ENCODE data around the gene MXRA8. TPM values are rescaled to one million over a fixed set of nuclear protein-coding genes. Genes with fewer than 3 reads are reported as not detected.

The MXRA8 gene
- total RNA-seq, 3 donors from 2014 or later = 6.8 to 62.1 (median 20.8) TPM

GRCh38 chr1:1359664-1360468, 1.5 kb upstream of the MXRA8 start:
- Histone ChIP-seq H3K4me1 (ENCODE audit: low read depth) (peaks cover 7% of the 10 kb centered on the region), H3K36me3 (ENCODE audit: low read depth) (no peaks in the 10 kb centered on the region), H3K4me3 (no peak overlapping the region), H3K9me3 (no peaks in the 10 kb centered on the region)
- ATAC-seq = no peak
- no peak for TF ChIP-seq CTCF (IDR thresholded peaks at IDR 0.05)
- intact Hi-C loops (cut with DNase I, micrococcal nuclease) = no loop called here
- peak in 2 of 3 donors; percentile 34 to 48 for DNase-seq

GRCh38 chr1:1359308-1359663, 931 bp upstream of the MXRA8 start:
- DNase-seq = peak in 1 of 3 donors; percentile 46
- intact Hi-C loops (cut with DNase I, micrococcal nuclease) = no loop called here
- TF ChIP-seq CTCF (IDR thresholded peaks at IDR 0.05) = no peak
- peaks cover 7% of the 10 kb centered on the region for H3K4me1 ChIP-seq (ENCODE audit: low read depth)
- H3K36me3 ChIP-seq (ENCODE audit: low read depth) = no peaks in the 10 kb centered on the region
- H3K9me3 ChIP-seq = no peaks in the 10 kb centered on the region
- no peak overlapping the region for H3K4me3 ChIP-seq
- ATAC-seq = no peak

- intact Hi-C loops (cut with DNase I, micrococcal nuclease) = no loop called here
Observed at GRCh38 chr1:1357871-1358432, 403 bp downstream of the MXRA8 start.

GRCh38 chr1:1356796-1357401, 1.5 kb downstream of the MXRA8 start:
- Histone ChIP-seq H3K9me3 (no peaks in the 10 kb centered on the region), H3K4me1 (ENCODE audit: low read depth) (peaks cover 12% of the 10 kb centered on the region), H3K4me3 (no peak overlapping the region), H3K36me3 (ENCODE audit: low read depth) (no peaks in the 10 kb centered on the region)
- no peak for TF ChIP-seq CTCF (IDR thresholded peaks at IDR 0.05)
- ATAC-seq = peak; percentile 17
- DNase-seq = peak in 1 of 3 donors; percentile 57
- intact Hi-C loops (cut with DNase I, micrococcal nuclease) = no loop called here

More at GRCh38 chr1:1357871-1358432, 403 bp downstream of the MXRA8 start:
- Histone ChIP-seq H3K4me1 (ENCODE audit: low read depth) (peaks cover 12% of the 10 kb centered on the region), H3K9me3 (no peaks in the 10 kb centered on the region), H3K4me3 (no peak overlapping the region), H3K36me3 (ENCODE audit: low read depth) (no peaks in the 10 kb centered on the region)
- DNase-seq (peak in 1 of 3 donors; percentile 11), ATAC-seq (no peak)
- TF ChIP-seq CTCF (IDR thresholded peaks at IDR 0.05) = no peak

GRCh38 chr1:1356166-1356795, 2.1 kb downstream of the MXRA8 start:
- peak in 1 of 3 donors; percentile 23 for DNase-seq
- ATAC-seq = no peak
- Histone ChIP-seq H3K9me3 (no peaks in the 10 kb centered on the region), H3K4me3 (no peak overlapping the region), H3K36me3 (ENCODE audit: low read depth) (no peaks in the 10 kb centered on the region), H3K4me1 (ENCODE audit: low read depth) (peaks cover 12% of the 10 kb centered on the region)
- TF ChIP-seq CTCF (IDR thresholded peaks at IDR 0.05) = no peak
- intact Hi-C loops (cut with DNase I, micrococcal nuclease) = no loop called here

Measured in mucosa of descending colon (tissue), 3 donors.